Measurements from ENCODE around the gene SOX5.

The SOX5 gene
- total RNA-seq, result 0 reads per million in 4 donors

DNA sequence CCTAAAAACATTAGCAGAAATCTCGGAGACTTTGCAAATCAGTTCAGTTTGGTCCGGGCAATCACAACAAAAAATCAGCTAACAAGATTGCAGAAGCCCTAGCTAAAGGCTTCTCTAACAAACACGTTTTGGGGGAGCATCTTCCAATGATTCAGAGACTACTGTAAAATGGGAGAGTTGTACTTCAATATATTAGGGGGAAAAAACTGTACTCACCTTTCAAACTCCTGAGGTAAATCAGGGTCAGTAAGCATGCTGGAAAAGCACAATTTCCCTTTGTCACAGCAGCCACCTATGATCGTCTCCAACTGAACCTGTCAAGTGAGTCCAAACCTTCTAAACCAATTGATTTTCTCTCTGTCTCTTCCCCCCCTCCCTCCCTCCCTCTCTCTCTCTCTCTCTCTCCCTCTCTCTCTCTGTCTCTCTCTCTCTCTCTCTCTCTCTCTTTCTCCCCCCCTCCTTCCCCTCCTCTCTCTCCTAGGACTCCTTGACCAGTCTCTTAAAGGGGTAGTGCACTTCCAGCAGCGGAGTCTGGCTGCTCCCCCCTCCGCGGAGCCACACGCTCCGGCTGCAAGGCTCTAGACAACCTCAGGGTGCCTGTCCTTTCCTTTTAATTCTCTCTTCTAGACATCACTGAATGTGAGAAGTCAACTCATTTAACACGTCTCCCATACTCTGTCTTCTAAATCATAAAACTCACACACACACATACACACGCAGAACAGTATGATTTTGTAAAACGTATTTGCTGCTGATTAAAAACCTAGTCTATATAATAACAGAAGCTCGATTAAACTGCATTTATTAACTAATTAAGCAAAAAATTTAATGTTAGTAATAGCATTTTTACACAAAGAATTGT, at the start of gene SOX5:
Gene SOX5, minus strand, starts transcription at position 323 of the 862 bp plus-strand sequence. Its CDS starts 69 bp downstream, at position 254.
- no peak for DNase-seq

DNA sequence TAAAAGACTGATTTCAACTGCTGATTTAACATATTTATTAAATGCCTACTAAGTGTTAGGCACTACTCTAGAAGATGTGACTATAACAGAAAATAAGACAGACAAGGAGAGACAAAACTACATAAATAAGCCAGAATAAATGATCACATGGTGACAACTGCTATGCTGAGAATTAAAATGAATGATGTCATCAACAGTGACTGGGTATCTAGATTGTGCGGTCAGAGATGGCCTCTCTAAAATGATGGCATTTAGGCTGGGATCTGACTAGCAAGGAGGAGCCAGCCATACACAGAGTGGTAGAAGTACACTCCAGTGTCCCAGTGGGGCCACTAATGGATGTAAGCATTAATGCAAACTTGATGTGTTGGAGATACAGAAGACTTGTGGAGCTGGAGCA, 37.6 kb upstream of the SOX5 start:
- no peak for DNase-seq

DNA sequence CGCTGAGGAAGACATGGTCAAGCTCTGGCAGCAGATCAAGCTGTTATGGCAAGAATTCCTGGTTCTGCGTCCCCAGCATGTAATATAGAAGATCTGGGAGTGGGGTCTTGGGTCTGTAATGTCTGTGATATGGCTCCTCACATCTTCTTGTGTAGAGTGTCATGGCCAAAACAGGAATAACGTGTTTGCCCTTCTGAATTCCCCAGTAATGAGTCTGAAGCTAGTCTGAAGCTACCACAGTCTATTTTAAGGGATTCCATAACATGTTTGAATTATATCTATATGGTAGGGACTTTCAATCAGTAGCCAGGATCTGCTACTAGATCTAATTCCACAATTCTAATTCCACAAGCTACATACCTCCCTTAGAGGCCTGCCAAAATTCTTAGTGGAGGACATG, 31.4 kb upstream of the SOX5 start:
- no peak for DNase-seq

DNA sequence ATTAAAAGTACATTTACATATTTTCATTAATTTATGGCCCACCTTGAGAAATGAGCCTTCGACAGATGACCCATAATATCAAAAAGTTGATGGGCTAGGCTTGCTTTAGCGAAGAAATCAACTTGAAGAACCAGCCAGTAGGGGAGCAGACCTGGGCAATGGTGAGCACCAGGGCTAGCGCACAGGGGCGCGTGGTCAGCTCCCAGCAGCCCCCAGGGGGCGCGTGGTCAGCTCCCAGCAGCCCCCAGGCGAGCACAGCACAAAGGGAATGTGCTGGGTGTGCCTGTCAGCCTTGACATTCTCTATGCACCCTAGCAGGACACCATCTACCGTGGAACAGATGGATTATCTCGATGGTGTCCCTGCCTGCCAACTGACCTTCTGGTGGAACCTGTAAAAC, 15.3 kb upstream of the SOX5 start:
- DNase-seq, result no peak

DNA sequence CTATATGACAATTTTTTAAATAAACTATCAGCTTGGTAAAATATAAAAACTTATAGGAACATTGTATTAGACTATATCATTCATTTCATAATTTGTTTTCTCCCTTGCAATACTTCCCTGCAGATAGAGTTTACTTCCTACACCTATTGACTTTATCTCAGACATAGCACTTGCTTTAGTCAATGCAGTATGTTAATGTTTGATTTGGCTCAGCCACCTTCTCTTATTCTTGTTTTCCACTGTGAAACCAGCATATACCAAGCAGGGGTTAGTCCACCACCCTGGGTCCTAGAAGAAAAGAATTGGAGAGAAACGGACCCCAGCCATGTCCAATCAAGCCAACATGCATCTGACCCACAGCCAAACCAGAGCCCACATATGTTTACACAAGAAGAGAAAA, 10.4 kb upstream of the SOX5 start:
- DNase-seq, result no peak

DNA sequence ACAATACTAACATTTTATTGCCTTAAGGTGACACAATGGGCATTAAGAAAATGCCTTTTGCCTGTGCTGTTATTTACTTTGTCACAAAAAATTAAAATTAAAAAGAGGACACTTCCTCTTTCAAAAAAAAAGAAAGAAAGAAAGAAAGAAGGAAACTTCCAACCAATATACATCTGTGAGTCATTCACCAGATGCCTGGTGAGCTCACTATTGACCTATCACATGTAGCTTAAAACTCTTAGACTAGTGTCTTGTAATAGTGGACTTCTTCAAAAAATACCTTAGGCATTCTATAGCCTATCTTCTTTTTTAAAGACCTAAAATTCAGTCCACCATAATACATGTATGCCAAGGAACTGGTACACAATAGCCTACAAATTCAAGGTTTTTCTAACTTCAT, 4.9 kb upstream of the SOX5 start:
- no peak for DNase-seq

DNA sequence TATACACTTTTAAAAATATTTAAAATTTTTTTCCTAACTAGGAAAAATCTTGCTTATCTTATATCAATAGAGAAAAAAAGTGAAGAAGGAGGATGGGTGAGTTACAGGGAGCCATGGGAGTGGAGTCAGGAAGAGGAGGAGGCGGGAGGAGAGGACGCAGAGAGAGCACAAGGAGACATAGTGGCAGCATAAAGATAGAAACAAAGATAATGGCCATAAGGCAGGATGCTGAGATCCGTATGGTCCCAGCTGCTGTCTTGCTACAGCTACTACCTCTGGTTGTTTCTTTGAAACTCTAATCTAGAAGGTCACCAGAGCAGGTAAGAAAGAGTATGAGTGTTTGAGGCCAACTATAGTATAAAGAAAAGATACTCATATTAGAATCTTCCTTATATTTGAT, 2.6 kb upstream of the SOX5 start:
- no peak for DNase-seq

DNA sequence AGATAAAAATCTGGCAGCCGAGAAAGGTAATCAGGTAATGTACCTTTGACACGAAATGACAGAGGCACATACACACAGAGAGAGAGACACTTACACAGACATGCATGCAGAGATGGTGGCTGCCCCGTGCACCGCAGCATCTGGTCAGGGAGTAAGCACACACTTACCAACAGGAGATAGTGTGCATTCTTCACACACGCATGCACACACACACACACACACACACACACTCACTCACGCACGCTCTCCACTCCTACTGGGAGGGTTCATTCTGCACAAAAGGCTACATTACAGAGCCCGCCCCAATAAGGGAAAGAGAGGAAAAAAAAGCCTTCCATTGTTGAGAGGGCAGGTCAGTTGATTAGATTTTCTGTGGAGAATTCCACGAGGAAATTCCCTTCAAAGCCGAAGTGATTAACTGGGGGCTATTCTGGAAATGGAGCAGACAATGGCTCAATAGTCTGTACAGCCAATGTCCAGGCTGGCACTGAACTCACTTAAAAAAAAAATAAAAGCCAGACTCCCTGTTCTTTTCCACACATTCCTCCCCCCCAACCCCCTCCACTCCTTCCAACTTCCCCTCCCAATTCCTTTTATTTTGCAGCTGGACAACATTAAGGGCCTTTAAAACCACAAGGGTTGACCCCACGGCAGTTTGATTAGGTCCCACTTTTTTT, 1.4 kb upstream of the SOX5 start:
- no peak for DNase-seq

DNA sequence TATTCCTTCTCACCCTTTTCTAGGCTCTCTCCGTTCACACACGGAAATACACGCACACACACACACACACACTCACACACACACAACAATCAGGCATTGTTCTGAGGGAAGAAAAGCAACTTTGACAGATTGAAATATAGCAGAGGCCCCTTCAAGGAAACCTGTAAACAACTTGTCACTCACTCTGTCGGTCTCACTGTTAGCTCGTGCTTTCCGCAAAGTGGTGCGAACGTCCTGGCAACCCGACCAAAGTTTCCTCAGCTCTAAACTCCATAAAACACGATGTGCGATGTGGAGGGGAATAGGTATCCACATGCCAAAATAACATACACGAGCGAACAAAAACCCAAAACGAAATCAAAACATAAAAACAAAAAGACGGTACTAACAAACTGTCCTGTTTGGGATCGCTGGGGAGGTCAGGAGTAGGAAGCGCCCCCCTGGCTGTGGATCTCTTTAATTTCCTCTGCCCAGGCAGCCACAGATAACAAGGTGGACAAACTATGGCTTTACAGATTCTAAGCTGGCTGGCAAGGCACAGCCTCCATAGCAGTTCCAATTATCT, 822 bp upstream of the SOX5 start:
- DNase-seq, result no peak

DNA sequence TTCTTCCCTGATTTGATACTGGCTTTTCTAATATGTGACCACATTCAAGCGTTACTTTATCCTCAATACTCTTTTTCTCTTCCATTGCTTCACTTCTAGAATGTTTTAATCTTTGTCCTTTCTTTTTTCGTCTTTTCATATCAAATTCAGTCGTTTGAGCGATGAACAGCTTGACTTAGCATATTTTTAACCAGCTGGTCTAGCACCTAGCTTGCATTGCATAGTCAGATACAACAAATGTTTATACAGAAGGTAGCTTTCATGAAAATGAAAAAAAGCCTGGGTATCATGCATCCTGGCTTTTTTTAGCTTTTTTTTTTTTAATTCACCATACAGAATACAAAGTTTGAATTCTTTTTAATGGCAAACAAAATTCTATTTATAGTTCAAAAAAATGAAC, 1.2 kb downstream of the SOX5 start:
- no peak for DNase-seq

DNA sequence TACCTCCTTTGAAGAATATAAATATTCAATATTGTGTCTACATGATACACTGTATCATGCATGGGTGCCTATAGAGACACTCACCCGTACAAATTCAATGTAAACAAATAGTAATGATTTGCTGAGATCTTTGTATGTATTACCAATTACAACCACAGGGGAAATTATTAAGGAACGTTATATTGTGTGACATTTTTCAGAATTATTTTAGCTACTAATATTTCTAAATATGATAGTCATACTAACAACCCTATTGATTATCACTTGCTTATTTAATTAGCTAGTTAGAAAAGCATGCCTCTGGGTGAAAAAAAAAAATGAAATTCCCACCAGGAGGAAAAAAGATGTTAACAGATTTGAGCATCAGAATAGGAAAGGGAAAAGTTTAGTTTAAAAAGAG, 2.1 kb downstream of the SOX5 start:
- DNase-seq, result no peak

DNA sequence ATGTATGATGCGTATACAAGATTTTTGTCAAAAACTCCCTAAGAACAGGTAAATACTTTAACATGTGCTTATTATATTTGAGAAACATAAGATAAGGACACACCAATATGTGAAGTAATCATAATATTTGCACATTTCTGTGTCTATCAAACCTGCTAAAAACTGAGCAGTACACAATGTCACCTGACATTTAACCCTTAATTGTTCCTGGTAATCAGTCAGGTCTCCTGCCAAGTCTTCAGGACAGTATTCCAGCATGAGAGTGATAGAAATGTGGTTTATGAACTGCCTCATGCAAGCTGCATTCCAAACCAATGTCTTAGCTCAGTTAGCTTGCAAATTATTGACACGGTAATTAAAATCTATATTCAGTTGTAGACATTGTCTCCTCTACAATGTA, 4.2 kb downstream of the SOX5 start:
- no peak for DNase-seq

DNA sequence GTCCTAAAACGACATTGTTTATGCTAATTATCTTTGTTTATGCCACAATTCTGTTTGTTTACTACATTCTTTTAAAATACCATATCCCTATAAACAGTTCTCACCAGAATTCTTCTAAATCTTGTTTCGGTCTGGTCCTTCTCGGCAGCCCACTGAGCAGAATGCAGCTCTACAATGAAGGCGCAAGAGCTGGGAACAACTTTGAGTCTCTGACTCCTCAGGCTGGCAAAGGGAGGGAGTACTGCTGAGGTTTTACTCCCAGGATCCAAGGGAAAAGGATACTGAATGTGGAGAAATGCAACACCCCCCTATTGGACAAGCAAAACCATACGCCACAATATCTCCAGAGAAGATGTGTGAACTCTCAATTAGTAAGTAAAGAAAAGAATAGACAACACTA, 5.4 kb downstream of the SOX5 start:
- no peak for DNase-seq

DNA sequence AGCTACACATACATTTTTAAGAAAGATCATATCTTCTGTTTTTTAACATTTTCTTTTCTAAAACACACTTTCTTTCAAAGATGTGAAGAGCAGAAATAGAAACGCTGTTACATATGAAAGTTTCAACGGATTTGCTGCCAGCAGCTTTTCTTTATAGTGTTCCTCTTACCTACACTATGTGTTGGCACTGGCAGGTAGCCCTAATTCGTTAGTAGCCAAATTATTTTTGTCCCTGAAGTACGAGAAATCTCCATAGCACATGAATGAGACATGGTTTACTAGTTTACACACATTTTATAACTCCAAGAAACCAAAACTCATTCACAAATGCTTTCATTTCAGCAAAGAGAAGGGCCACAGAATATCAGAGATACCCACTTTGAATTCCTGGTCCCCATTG, 6.6 kb downstream of the SOX5 start:
- DNase-seq, result no peak

DNA sequence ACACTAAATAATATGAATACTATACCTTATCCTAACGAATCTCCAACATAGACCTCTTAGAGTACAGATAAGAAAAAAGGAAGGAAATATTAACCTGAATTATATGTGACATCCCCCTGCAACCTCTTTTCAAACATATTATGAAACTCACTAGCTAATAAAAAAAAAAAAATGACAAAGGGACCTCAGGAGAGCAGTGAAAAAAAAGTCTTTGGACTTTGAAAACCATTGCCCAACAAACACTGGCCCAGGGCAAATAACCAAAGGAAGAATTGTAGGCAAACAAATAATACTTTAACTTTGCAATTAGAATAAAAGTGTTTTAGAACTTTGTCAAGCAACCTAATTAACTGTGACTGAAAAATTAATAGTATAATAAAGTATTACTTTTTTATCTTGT, 7.7 kb downstream of the SOX5 start:
- no peak for DNase-seq

DNA sequence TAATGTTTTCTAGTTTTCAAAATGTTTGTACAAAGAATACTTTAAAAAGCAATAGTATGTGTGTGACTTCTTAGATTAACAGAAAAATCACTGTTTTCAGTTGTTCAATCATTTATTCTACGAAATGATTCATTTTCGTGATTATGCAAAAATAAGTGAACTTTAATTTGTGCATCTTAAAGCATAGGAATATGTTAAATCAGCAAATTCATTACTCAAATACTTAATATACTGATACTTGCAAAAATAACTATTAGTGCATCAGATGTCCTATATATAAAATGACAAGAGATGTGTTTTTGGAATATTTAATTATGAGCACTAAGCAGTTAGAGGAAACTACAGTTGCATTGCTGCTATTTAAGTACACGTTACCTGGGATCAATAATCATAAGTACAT, 11.0 kb downstream of the SOX5 start:
- no peak for DNase-seq

DNA sequence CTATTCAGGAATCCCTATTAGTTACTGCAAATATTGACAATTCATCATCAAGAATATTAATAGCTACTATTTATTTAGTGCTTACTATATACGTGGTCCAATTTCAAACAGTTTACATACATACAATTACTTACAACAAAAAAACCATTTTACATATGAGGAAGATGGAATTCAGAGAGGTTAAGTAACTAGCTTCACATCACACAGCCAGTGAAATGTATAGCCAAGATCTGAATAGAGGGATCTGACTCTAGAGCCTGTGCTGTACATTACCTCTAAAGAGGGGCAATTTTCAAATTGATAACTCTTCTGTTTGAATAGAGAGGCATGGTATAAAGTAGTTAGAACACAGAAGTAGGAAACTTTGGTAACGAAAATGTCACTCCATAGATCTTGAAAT, 18.3 kb downstream of the SOX5 start:
- DNase-seq, result no peak

DNA sequence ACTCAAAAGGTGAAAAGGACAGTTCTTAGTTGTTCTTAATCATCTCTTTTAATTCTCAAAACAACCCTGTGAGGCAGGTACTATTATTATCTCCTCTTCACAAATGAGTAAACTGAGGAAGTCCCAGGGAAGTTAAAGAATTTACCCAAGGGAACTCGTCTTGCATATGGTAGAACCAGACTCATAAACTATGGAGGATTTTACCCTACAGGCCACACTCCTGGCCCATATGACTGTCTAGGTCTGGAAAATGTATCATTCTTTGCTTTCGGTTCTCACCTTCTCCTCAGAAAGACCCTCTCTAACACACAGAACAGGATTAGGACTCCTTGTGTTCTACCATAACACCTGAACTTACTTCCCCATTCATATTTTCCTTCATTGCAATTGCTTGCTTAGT, 18.9 kb downstream of the SOX5 start:
- DNase-seq, result no peak

DNA sequence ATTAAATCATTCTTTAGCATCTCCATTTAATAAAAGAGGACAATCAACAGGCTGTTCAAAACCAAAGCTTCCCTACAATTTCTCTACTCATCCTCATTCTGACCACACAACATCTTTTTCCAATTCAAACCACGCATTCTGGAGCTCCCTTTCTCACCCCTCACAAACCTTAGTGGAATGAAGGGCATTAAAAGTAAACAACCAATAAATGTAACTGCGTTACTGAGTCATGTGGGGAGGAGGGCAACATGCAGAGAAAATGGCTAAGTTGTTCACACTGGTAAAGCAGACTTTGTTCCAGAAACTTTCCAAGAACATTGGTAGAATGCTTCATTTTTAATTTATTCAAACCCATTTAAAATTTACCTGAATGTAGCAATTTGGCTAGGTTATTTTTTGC, 19.6 kb downstream of the SOX5 start:
- DNase-seq, result no peak

DNA sequence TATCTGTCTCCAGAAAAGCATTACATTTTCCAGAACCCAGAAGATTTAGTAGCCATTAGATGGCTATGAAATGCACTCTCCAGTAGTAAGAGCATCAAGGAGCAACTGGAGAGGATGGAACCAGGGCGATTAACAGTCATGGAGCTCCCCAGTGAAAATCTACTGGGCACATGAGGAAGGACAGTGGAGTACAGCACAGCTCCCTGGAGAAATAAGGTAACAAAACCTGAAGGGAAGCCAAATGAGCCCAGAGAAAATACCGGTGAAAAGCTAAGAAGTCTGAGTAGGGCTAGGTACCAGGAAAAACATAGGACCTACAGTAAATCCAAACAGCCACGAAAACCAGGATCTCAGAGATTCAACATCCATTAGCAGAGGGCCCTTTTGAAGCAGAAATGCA, 21.6 kb downstream of the SOX5 start:
- no peak for DNase-seq

DNA sequence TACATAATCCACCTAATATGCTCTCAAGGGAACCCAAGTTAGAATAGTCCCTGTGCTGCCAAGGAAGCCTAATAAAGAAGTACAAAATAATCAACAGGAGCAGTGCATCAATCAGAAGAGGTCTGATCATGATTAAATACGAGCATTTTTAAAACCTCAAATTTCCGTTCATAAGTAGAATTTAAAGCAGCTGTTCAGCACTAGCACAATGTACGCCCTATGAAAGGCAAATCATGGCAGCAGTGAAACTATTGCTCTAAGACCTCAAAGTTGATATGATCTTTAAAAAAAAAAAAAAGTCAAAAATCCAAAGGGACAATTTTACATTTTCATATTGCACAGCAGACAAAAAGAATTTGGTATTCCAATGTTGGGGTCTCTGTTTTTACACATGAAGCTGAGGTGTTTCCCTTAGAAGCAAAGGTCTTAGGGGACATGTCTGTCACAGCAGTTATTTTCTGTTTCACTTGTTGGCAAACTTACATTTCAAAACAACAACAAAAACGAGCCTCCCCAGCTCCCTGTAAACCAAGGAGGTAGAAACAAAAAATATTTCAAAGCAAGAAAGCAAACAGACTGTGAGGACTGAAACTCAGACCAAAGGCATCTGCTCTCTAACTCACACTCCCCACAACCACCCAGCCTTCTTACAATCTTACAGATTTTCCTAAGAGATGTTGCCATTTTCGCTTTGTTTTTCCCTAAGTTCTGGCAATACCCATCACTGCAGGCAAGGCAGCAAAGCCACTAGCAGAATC, 28.2 kb downstream of the SOX5 start:
- no peak for DNase-seq

DNA sequence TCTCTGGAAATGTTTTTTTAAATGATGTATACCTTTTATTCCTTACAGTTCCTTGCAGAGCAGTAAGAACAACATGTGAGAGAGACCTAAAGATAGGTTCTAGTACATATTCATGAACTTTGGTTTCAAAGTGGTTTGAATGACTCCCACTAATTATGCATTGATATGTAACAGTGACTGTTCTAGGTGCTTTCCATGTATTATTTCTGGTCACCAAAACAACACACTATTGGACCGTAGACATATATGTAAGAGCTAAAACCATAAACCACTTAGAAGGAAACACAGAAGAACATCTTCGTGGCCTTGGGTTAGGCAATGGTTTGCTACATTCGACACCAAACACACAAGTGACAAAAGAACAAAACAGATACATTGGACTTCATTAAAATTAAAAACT, 37.9 kb downstream of the SOX5 start:
- DNase-seq, result no peak

DNA sequence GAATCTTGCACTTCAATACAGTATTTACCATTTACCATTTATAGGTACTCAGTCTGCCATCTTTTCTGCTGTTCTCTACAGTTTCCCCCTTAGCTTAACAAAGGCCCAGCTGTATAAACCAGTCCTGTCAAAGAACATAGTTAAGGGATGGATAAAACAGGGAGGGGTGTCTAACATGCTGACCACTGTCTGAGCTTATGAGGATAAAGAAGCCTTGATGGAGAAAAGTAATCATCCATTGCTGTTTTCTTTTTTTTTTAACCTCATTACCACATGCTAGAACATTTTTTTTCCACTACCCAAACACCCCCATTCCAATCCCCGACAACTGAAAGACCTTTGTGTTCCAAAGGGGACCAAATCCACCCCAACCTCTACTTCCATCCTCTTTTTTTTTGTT, 39.9 kb downstream of the SOX5 start:
- no peak for DNase-seq
